DMS 273 (cell line): ENCODE data around the gene SCARB2.

Experiments
- DNase-seq: peaks from one replicate; lab custom pipeline; 2025; ENCODE audit not compliant: unreplicated experiment; lab: John Stamatoyannopoulos, UW

SCARB2 gene

GRCh38 chr4:76199664-76200211 lies 13.9 kb downstream of the SCARB2 start:
- peak; percentile 82 for DNase-seq

- DNase-seq = peak; percentile 90
Observed at GRCh38 chr4:76198411-76199237, 15.0 kb downstream of the SCARB2 start.

GRCh38 chr4:76197971-76198410 lies 15.6 kb downstream of the SCARB2 start:
- peak; percentile 90 for DNase-seq

GRCh38 chr4:76197031-76197743 lies 16.4 kb downstream of the SCARB2 start:
- DNase-seq = no peak

GRCh38 chr4:76196376-76196775 lies 17.2 kb downstream of the SCARB2 start:
- DNase-seq = no peak

- no peak for DNase-seq
Observed at GRCh38 chr4:76195326-76195725, 18.3 kb downstream of the SCARB2 start.

GRCh38 chr4:76194325-76194724 lies 19.3 kb downstream of the SCARB2 start:
- no peak for DNase-seq

- DNase-seq = no peak
Observed at GRCh38 chr4:76192236-76192635, 21.4 kb downstream of the SCARB2 start.

- DNase-seq = no peak
Observed at GRCh38 chr4:76188557-76188956, 25.1 kb downstream of the SCARB2 start.

GRCh38 chr4:76188149-76188548 lies 25.5 kb downstream of the SCARB2 start:
- no peak for DNase-seq

- no peak for DNase-seq
Observed at GRCh38 chr4:76187152-76187551, 26.5 kb downstream of the SCARB2 start.

GRCh38 chr4:76182463-76182862 lies 31.2 kb downstream of the SCARB2 start:
- DNase-seq = no peak

- peak; percentile 84 for DNase-seq
Observed at GRCh38 chr4:76179398-76180318, 34.0 kb downstream of the SCARB2 start.

- no peak for DNase-seq
Observed at GRCh38 chr4:76178296-76178695, 35.3 kb downstream of the SCARB2 start.

- DNase-seq = no peak
Observed at GRCh38 chr4:76177709-76178108, 35.9 kb downstream of the SCARB2 start.

- DNase-seq = no peak
Observed at GRCh38 chr4:76175336-76175735, 38.3 kb downstream of the SCARB2 start.

GRCh38 chr4:76174216-76174615 lies 39.4 kb downstream of the SCARB2 start:
- DNase-seq = no peak

GRCh38 chr4:76168688-76169087 lies 44.9 kb downstream of the SCARB2 start:
- DNase-seq = no peak

GRCh38 chr4:76166480-76166879 lies 47.1 kb downstream of the SCARB2 start:
- DNase-seq = no peak

- no peak for DNase-seq
Observed at GRCh38 chr4:76160355-76160754, 53.3 kb downstream of the SCARB2 start.

- DNase-seq = peak; percentile 42
Observed at GRCh38 chr4:76156635-76157034, 57.0 kb downstream of the SCARB2 start.
